CD14-positive monocyte (primary cell): Measurements from ENCODE around the gene C3orf20. TPM values are rescaled to one million over a fixed set of nuclear protein-coding genes. Genes with fewer than 3 reads are reported as not detected.

Source experiments
- DNase-seq, 3 donors: peaks; one replicate each; pipeline ENCODE4 v3.0.0-alpha.2; 2011 to 2022
- H2AFZ ChIP-seq: 2 replicates; pipeline ENCODE4 v1.6.0; 2012; ENCODE audit warnings: mild to moderate bottlenecking, low read depth, low read length, inconsistent platforms; ENCODE audit not compliant: insufficient read depth, poor library complexity, severe bottlenecking
- H3K27ac ChIP-seq, 2 donors: 1 replicate in 1 of 2; 2 replicates in 1 of 2; pipeline ENCODE4 v1.5.1; 2012 to 2013; ENCODE audit warnings: low read length in 2 of 2, control low read depth in 1 of 2, inconsistent platforms in 1 of 2, low read depth in 1 of 2, mild to moderate bottlenecking in 1 of 2
- H3K27me3 ChIP-seq, 2 donors: one replicate each; pipeline versions ENCODE4 v1.6.0 to v1.6.1; 2011 to 2013; ENCODE audit warnings: low read length in 2 of 2; ENCODE audit not compliant: control insufficient read depth in 2 of 2, insufficient read depth in 2 of 2
- H3K36me3 ChIP-seq, 2 donors: replicated peaks in 1 of 2; 1 replicate in 1 of 2; 2 replicates in 1 of 2; pipeline versions ENCODE4 v1.5.1 to v1.6.1; 2012 to 2013; ENCODE audit warnings: low read length in 2 of 2, control low read depth in 1 of 2, inconsistent platforms in 1 of 2, mild to moderate bottlenecking in 1 of 2; ENCODE audit not compliant: insufficient read depth in 2 of 2, control insufficient read depth in 1 of 2
- H3K4me1 ChIP-seq, 2 donors: 1 replicate in 1 of 2; 2 replicates in 1 of 2; pipeline versions ENCODE4 v1.5.1 to v1.6.1; 2012 to 2013; ENCODE audit warnings: low read length in 2 of 2, control low read depth in 1 of 2, inconsistent platforms in 1 of 2, mild to moderate bottlenecking in 1 of 2, moderate library complexity in 1 of 2; ENCODE audit not compliant: insufficient read depth in 2 of 2, control insufficient read depth in 1 of 2
- H3K4me2 ChIP-seq: replicated peaks from 2 replicates; pipeline ENCODE3; 2012; ENCODE audit warnings: low read length, moderate library complexity, mild to moderate bottlenecking; ENCODE audit not compliant: poor library complexity, severe bottlenecking; ENCODE audit errors: extremely low read depth
- H3K4me3 ChIP-seq, 3 experiments: fragments of 200-600 bp in 1 of 3; sonication (generic) in 1 of 3; replicated peaks in 1 of 3; 1 replicate in 2 of 3; 2 replicates in 1 of 3; pipeline ENCODE4 v1.5.1; 2011 to 2013; ENCODE audit warnings: low read length in 3 of 3, mild to moderate bottlenecking in 3 of 3, control low read depth in 2 of 3, low read depth in 2 of 3, inconsistent platforms in 1 of 3, moderate library complexity in 1 of 3
- H3K79me2 ChIP-seq: 2 replicates; pipeline ENCODE4 v1.6.0; 2012; ENCODE audit warnings: mild to moderate bottlenecking, control low read depth, inconsistent platforms, low read length, moderate library complexity; ENCODE audit not compliant: insufficient read depth
- H3K9ac ChIP-seq: 2 replicates; pipeline ENCODE4 v1.6.0; 2017; ENCODE audit warnings: low read length, mild to moderate bottlenecking; ENCODE audit not compliant: insufficient read depth, poor library complexity, severe bottlenecking
- H3K9me3 ChIP-seq, 2 donors: replicated peaks in 1 of 2; 1 replicate in 1 of 2; 2 replicates in 1 of 2; pipeline versions ENCODE4 v1.5.1 to v1.6.1; 2012 to 2013; ENCODE audit warnings: low read length in 2 of 2, control low read depth in 1 of 2; ENCODE audit not compliant: control insufficient read depth in 1 of 2, insufficient read depth in 1 of 2
- H4K20me1 ChIP-seq: 2 replicates; pipeline ENCODE4 v1.6.0; 2012; ENCODE audit warnings: mild to moderate bottlenecking, low read length, control low read depth, moderate library complexity; ENCODE audit not compliant: insufficient read depth
- H3K27ac Mint-ChIP-seq, 7 donors: one replicate each; pipeline ENCODE4 v1.8.0; 2020; ENCODE audit warnings: mild to moderate bottlenecking in 7 of 7, mixed read lengths in 7 of 7, moderate library complexity in 6 of 7, inconsistent platforms in 2 of 7
- H3K27me3 Mint-ChIP-seq, 3 donors: one replicate each; pipeline ENCODE4 v1.8.0; 2021 to 2022; ENCODE audit warnings: low read depth in 3 of 3, mild to moderate bottlenecking in 3 of 3, mixed read lengths in 3 of 3, moderate library complexity in 3 of 3, inconsistent platforms in 1 of 3
- H3K36me3 Mint-ChIP-seq, 2 donors: one replicate each; pipeline ENCODE4 v1.8.0; 2020; ENCODE audit warnings: mixed read lengths in 2 of 2, inconsistent platforms in 1 of 2, mild to moderate bottlenecking in 1 of 2
- H3K4me1 Mint-ChIP-seq: one replicate; pipeline ENCODE4 v1.8.0; 2020; ENCODE audit warnings: mild to moderate bottlenecking, mixed read lengths
- H3K4me3 Mint-ChIP-seq, 2 donors: one replicate each; pipeline ENCODE4 v1.8.0; 2020; ENCODE audit warnings: mild to moderate bottlenecking in 2 of 2, mixed read lengths in 2 of 2, moderate library complexity in 1 of 2
- H3K9me3 Mint-ChIP-seq, 7 donors: one replicate each; pipeline ENCODE4 v1.8.0; 2020 to 2022; ENCODE audit warnings: mixed read lengths in 7 of 7, mild to moderate bottlenecking in 6 of 7, moderate library complexity in 6 of 7, inconsistent platforms in 2 of 7
- WGBS: methylation state at CpG from one replicate; pipeline ENCODE4 v1.1.5; 2013; ENCODE audit warnings: missing lambda C conversion rate; ENCODE audit not compliant: insufficient coverage; 5-methylcytosine and 5-hydroxymethylcytosine counted together
- intact Hi-C, 2 donors: fragments of 100-400 bp; cut with micrococcal nuclease; formaldehyde crosslinking; loops; one replicate each; pipeline versions ENCODE4 v1.15.0 to v1.15.1; 2023
- polyA plus RNA-seq, 3 donors: library from polyadenylated mRNA; depleted of rRNA in 1 of 3; unstranded in 2 of 3; stranded (reverse) in 1 of 3; fragments of 300-500 nt in 2 of 3; fragments of >200 nt in 1 of 3; fragmentation: Illumina TruSeq in 2 of 3; gene quantifications; 1 replicate in 2 of 3; 2 replicates in 1 of 3; pipeline ENCODE4 v1.2.3, GENCODE V29; 2012 to 2021
- TF ChIP-seq, protein P1 (sequence below): fragments of 200-600 bp; IDR thresholded peaks from one replicate; pipeline ENCODE4 v1.8.0; 2022; ENCODE audit warnings: antibody characterized with exemption, mild to moderate bottlenecking

The C3orf20 gene
- polyA plus RNA-seq, 3 donors: 0.11 TPM; not detected in 2

- H3K4me1 Mint-ChIP-seq: no peaks in the 10 kb centered on the region
- no peak overlapping the region for H3K9ac ChIP-seq
- H3K9me3 Mint-ChIP-seq: peaks cover 0 to 2% (median 0%) of the 10 kb centered on the region in 7 donors
- peaks cover 0 to 8% (median 1%) of the 10 kb centered on the region in 3 donors for H3K27me3 Mint-ChIP-seq
- TF ChIP-seq, protein P1, sequence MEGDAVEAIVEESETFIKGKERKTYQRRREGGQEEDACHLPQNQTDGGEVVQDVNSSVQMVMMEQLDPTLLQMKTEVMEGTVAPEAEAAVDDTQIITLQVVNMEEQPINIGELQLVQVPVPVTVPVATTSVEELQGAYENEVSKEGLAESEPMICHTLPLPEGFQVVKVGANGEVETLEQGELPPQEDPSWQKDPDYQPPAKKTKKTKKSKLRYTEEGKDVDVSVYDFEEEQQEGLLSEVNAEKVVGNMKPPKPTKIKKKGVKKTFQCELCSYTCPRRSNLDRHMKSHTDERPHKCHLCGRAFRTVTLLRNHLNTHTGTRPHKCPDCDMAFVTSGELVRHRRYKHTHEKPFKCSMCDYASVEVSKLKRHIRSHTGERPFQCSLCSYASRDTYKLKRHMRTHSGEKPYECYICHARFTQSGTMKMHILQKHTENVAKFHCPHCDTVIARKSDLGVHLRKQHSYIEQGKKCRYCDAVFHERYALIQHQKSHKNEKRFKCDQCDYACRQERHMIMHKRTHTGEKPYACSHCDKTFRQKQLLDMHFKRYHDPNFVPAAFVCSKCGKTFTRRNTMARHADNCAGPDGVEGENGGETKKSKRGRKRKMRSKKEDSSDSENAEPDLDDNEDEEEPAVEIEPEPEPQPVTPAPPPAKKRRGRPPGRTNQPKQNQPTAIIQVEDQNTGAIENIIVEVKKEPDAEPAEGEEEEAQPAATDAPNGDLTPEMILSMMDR: no peak
- H3K4me3 ChIP-seq: no peak overlapping the region
- H3K4me2 ChIP-seq: no peak overlapping the region
- no peaks in the 10 kb centered on the region for H3K79me2 ChIP-seq
- no peak overlapping the region for H3K4me3 Mint-ChIP-seq
- H3K27me3 ChIP-seq: no peaks in the 10 kb centered on the region
- H3K36me3 Mint-ChIP-seq: no peaks in the 10 kb centered on the region
- no peaks in the 10 kb centered on the region for H3K9me3 ChIP-seq
- intact Hi-C loops: no loop called here
- no peaks in the 10 kb centered on the region for H4K20me1 ChIP-seq
- no peaks in the 10 kb centered on the region for H3K36me3 ChIP-seq
- no peak for DNase-seq
- no peak overlapping the region for H3K27ac ChIP-seq
- WGBS: 86% methylated on average over 3 of the region's 8 CpGs
- H3K27ac Mint-ChIP-seq: peak overlapping the region in 1 of 7 donors; percentile 22
- no peaks in the 10 kb centered on the region for H3K4me1 ChIP-seq
- H2AFZ ChIP-seq: no peak overlapping the region
Measured at GRCh38 chr3:14721126-14721864, 46.4 kb downstream of the C3orf20 start.

DNA sequence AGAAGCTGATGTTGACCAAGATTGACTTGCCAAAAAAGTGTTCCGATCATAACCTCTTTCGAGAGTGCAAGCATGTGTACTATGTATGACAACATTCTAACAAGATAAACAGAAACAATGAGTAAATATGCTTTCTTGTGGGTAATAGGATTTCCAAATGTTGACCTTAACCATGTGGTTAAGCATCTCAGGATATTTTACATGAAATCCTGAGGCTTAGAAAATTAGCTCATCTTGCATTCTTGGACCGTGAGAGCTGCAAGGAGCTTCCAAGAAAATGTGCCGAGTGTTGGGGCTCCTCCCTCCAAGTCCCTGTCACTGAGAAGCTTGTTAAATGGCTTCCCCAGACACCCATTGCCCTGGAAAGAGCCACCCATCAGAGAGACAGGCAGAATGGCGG, 50.1 kb downstream of the C3orf20 start:
- 84% methylated on average over 3 of the region's 5 CpGs for WGBS
- no peaks in the 10 kb centered on the region for H3K4me1 Mint-ChIP-seq

More for the DNA sequence above, 50.1 kb downstream of the C3orf20 start:
- Histone ChIP-seq H2AFZ (no peak overlapping the region), H3K9me3 (no peaks in the 10 kb centered on the region), H3K4me3 (no peak overlapping the region), H3K27ac (no peak overlapping the region), H3K4me2 (no peak overlapping the region), H3K9ac (no peak overlapping the region), H3K27me3 (no peaks in the 10 kb centered on the region), H3K36me3 (no peaks in the 10 kb centered on the region), H4K20me1 (no peaks in the 10 kb centered on the region), H3K4me1 (no peaks in the 10 kb centered on the region), H3K79me2 (no peaks in the 10 kb centered on the region)
- Mint-ChIP-seq H3K36me3 (no peaks in the 10 kb centered on the region), H3K9me3 (no peaks in the 10 kb centered on the region), H3K27ac (no peak overlapping the region), H3K27me3 (peaks cover 0 to 4% (median 1%) of the 10 kb centered on the region in 3 donors), H3K4me3 (no peak overlapping the region)
- intact Hi-C loops: no loop called here
- TF ChIP-seq, protein P1: no peak
- DNase-seq: no peak
